IMR-90 (cell line): Measurements from ENCODE around the gene FMO2. TPM values are rescaled to one million over a fixed set of nuclear protein-coding genes. Genes with fewer than 3 reads are reported as not detected.

Experiments used
- ATAC-seq: fragments of 200-7000 bp; cut with Tn5 transposase; 2 replicates; pipeline ENCODE4 v1.9.1; 2020; ENCODE audit warnings: low read depth, mild to moderate bottlenecking, moderate library complexity
- BruUV-seq: library from RNA; stranded (reverse); fragments of 400-500 nt; replicated peaks from 2 replicates; lab custom pipeline; 2021; lab: Mats Ljungman, UMichigan
- CTCF ChIA-PET: fragments of 300-600 bp; formaldehyde crosslinking; extraction: SDS; loops from one replicate; lab custom pipeline; 2021; ENCODE audit warnings: antibody characterized with exemption; lab: Yijun Ruan, JAX
- POLR2A ChIA-PET: fragments of 300-600 bp; sonication (Branson Sonifier 250); formaldehyde crosslinking; loops from one replicate; lab custom pipeline; 2022; ENCODE audit warnings: antibody characterized with exemption; ENCODE audit not compliant: unreplicated experiment; lab: Charles Lee
- DNase-seq: peaks from one replicate; pipeline ENCODE4 v3.0.0; 2013
- H2AFZ ChIP-seq: replicated peaks from 2 replicates; pipeline ENCODE3; 2013; ENCODE audit warnings: low read length, mild to moderate bottlenecking; ENCODE audit not compliant: poor library complexity
- H2AK5ac ChIP-seq: 2 replicates; pipeline ENCODE4 v1.6.1; 2013; ENCODE audit warnings: low read depth, low read length, inconsistent platforms
- H2AK9ac ChIP-seq: replicated peaks from 2 replicates; pipeline ENCODE3; 2013; ENCODE audit warnings: mild to moderate bottlenecking, low read depth, low read length, moderate library complexity; ENCODE audit not compliant: poor library complexity
- H2BK120ac ChIP-seq: 2 replicates; pipeline ENCODE4 v1.6.1; 2013; ENCODE audit warnings: low read depth, low read length, inconsistent platforms
- H2BK15ac ChIP-seq: 3 replicates; pipeline ENCODE4 v1.6.1; 2013; ENCODE audit warnings: low read depth, low read length, inconsistent platforms
- H2BK20ac ChIP-seq: 2 replicates; pipeline ENCODE4 v1.6.1; 2013; ENCODE audit warnings: low read depth, mild to moderate bottlenecking, inconsistent platforms, low read length, moderate library complexity
- H2BK5ac ChIP-seq: 2 replicates; pipeline ENCODE4 v1.6.1; 2013; ENCODE audit warnings: mild to moderate bottlenecking, low read depth, low read length, inconsistent platforms; ENCODE audit not compliant: poor library complexity, severe bottlenecking
- H3K14ac ChIP-seq: replicated peaks from 2 replicates; pipeline ENCODE4 v1.6.1; 2013; ENCODE audit warnings: low read depth, low read length, inconsistent platforms
- H3K18ac ChIP-seq: 2 replicates; pipeline ENCODE4 v1.6.1; 2013; ENCODE audit warnings: low read depth, low read length, control low read depth
- H3K23ac ChIP-seq: 2 replicates; pipeline ENCODE4 v1.6.1; 2013; ENCODE audit warnings: low read depth, low read length, inconsistent platforms
- H3K27ac ChIP-seq: 2 replicates; pipeline ENCODE4 v1.5.1; 2013; ENCODE audit warnings: mild to moderate bottlenecking, control low read depth, low read length; ENCODE audit not compliant: insufficient read depth
- H3K27me3 ChIP-seq: 2 replicates; pipeline ENCODE4 v1.6.1; 2013; ENCODE audit warnings: low read length; ENCODE audit not compliant: control insufficient read depth, insufficient read depth
- H3K36me3 ChIP-seq: 2 replicates; pipeline ENCODE4 v1.6.1; 2013; ENCODE audit warnings: low read length, mixed read lengths; ENCODE audit not compliant: control insufficient read depth, insufficient read depth
- H3K4ac ChIP-seq: 2 replicates; pipeline ENCODE4 v1.6.1; 2013; ENCODE audit warnings: low read depth, low read length, inconsistent platforms
- H3K4me1 ChIP-seq: 2 replicates; pipeline ENCODE4 v1.6.1; 2013; ENCODE audit warnings: low read length, mixed read lengths; ENCODE audit not compliant: control insufficient read depth, insufficient read depth
- H3K4me2 ChIP-seq: 2 replicates; pipeline ENCODE4 v1.6.1; 2013; ENCODE audit warnings: low read depth, mild to moderate bottlenecking, control low read depth, low read length, moderate library complexity
- H3K4me3 ChIP-seq: 2 replicates; pipeline ENCODE4 v1.5.1; 2013; ENCODE audit warnings: low read depth, mild to moderate bottlenecking, control low read depth, low read length, moderate library complexity; ENCODE audit not compliant: insufficient read depth
- H3K56ac ChIP-seq: 2 replicates; pipeline ENCODE4 v1.6.1; 2013; ENCODE audit warnings: low read length, inconsistent platforms; ENCODE audit not compliant: insufficient read depth; ENCODE audit errors: extremely low read depth
- H3K79me1 ChIP-seq, 2 experiments: 2 replicates each; pipeline ENCODE4 v1.6.1; 2013; ENCODE audit warnings: low read length in 2 of 2, inconsistent platforms in 1 of 2, low read depth in 1 of 2
- H3K9ac ChIP-seq: 2 replicates; pipeline ENCODE4 v1.6.1; 2013; ENCODE audit warnings: low read depth, low read length, control low read depth
- H3K9me1 ChIP-seq: 2 replicates; pipeline ENCODE4 v1.6.1; 2013; ENCODE audit warnings: low read length, inconsistent platforms; ENCODE audit not compliant: insufficient read depth
- H3K9me3 ChIP-seq: 2 replicates; pipeline ENCODE4 v1.6.1; 2013; ENCODE audit warnings: low read length; ENCODE audit not compliant: control insufficient read depth, insufficient read depth
- H4K20me1 ChIP-seq: 2 replicates; pipeline ENCODE4 v1.6.1; 2013; ENCODE audit warnings: low read length, inconsistent platforms; ENCODE audit not compliant: insufficient read depth
- H4K5ac ChIP-seq: 2 replicates; pipeline ENCODE4 v1.6.1; 2013; ENCODE audit warnings: mild to moderate bottlenecking, low read depth, low read length, control low read depth
- H4K8ac ChIP-seq, 2 experiments: 2 replicates each; pipeline ENCODE4 v1.6.1; 2013; ENCODE audit warnings: low read depth in 2 of 2, low read length in 2 of 2, control low read depth in 1 of 2, inconsistent platforms in 1 of 2
- H4K91ac ChIP-seq: 2 replicates; pipeline ENCODE4 v1.6.1; 2013; ENCODE audit warnings: low read depth, low read length, inconsistent platforms; ENCODE audit not compliant: insufficient read depth
- MAFK ChIP-seq: IDR thresholded peaks from 2 replicates; pipeline ENCODE4 v1.6.1; 2012; ENCODE audit warnings: low read depth, low read length, improper control_type of control experiment
- MAZ ChIP-seq: IDR thresholded peaks from 2 replicates; pipeline ENCODE4 v1.6.1; 2012; ENCODE audit warnings: low read depth, mild to moderate bottlenecking, low read length, improper control_type of control experiment, moderate library complexity, borderline replicate concordance
- RAD21 ChIP-seq: IDR thresholded peaks from 2 replicates; pipeline ENCODE4 v1.6.1; 2012; ENCODE audit warnings: low read length, improper control_type of control experiment
- WGBS, 2 experiments: methylation state at CpG; one replicate each; pipeline versions ENCODE4 v1.1.5 to v1.1.7; 2013; ENCODE audit warnings: missing lambda C conversion rate in 2 of 2; ENCODE audit not compliant: insufficient read length in 1 of 2; ENCODE audit errors: extremely low coverage in 2 of 2; 5-methylcytosine and 5-hydroxymethylcytosine counted together
- dilution Hi-C: fragments of 300-500 bp; cut with HindIII; formaldehyde crosslinking; loops from one replicate; pipeline ENCODE4 v1.14.3; 2018; ENCODE audit warnings: low sequenced_read_pairs; ENCODE audit not compliant: unreplicated experiment
- in situ Hi-C: fragments of 300-500 bp; cut with MboI; formaldehyde crosslinking; loops from 3 replicates; pipeline ENCODE4 v1.14.3; 2019; ENCODE audit warnings: low sequenced_read_pairs, inconsistent platforms, mixed read lengths
- intact Hi-C: fragments of 100-400 bp; cut with micrococcal nuclease; formaldehyde crosslinking; loops from 2 replicates; pipeline ENCODE4 v1.10.0; 2022
- polyA plus RNA-seq, 3 experiments: library from polyadenylated mRNA; depleted of rRNA; stranded (reverse); fragments of >200 nt; gene quantifications; 2 replicates each; pipeline ENCODE4 v1.2.3, GENCODE V29; 2012; ENCODE audit warnings: low replicate concordance in 1 of 3
- total RNA-seq: library from RNA; depleted of rRNA; stranded (reverse); fragments of >200 nt; gene quantifications from 2 replicates; pipeline ENCODE4 v1.2.3, GENCODE V29; 2012

FMO2 gene
- total and polyA plus RNA-seq, 2 of the 4 experiments (the other 2 are of a cell fraction) = under 0.01 to 0.05 TPM

DNA sequence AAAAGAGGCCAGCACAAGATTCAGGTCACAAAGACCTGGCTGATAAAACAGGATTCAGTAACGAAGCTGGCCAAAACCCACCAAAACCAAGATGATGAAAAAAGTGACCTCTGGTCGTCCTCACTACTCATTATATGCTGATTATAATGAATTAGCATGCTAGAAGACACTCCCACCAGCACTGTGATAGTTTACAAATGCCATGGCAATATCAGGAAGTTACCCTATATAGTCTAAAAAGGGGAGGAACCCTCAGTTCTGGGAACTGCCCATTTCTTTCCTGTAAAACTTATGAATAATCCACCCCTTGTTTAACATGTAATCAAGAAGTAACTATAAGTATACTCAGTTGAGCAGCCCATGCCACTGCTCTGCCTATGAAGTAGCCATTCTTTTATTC, 26.0 kb upstream of the FMO2 start:
- Histone ChIP-seq H2AK5ac (no peak overlapping the region), H3K36me3 (no peaks in the 10 kb centered on the region), H2BK5ac (no peak overlapping the region), H3K9me1 (no peaks in the 10 kb centered on the region), H3K56ac (no peak overlapping the region), H4K20me1 (no peaks in the 10 kb centered on the region), H2BK15ac (no peak overlapping the region), H4K91ac (no peak overlapping the region), H3K14ac (no peak overlapping the region), H2AFZ (no peak overlapping the region), H3K9ac (no peak overlapping the region), H4K5ac (no peak overlapping the region; the same call in 1 of the 2 replicates), H3K4me3 (no peak overlapping the region), H3K4me1 (peaks cover 8% of the 10 kb centered on the region; the same call in 1 of the 2 replicates), H3K79me1 (no peaks in the 10 kb centered on the region), H4K8ac (no peak overlapping the region), H3K18ac (0 out of 2 replicates have a peak overlapping the region, but pooled peaks have one; percentile 3), H2AK9ac (no peak overlapping the region), H3K23ac (no peak overlapping the region), H3K4ac (no peak overlapping the region), H2BK120ac (no peak overlapping the region), H2BK20ac (no peak overlapping the region), H3K9me3 (no peaks in the 10 kb centered on the region; the same call in 1 of the 2 replicates), H3K4me2 (no peak overlapping the region), H3K27me3 (no peaks in the 10 kb centered on the region), H3K27ac (no peak overlapping the region)
- no peak for ATAC-seq
- no TSS peak for BruUV-seq
- no peak for DNase-seq
- dilution Hi-C loops = no loop called here
- no CpG with 5 or more reads among the region's 2 CpGs for WGBS, 2 experiments
- ChIA-PET CTCF (no interaction called here), POLR2A (no interaction called here)
- in situ Hi-C loops = no loop called here
- intact Hi-C loops = no loop called here
- TF ChIP-seq RAD21 (no peak), MAFK (no peak), MAZ (no peak)
